ENCODE results near the gene RGPD8.
"Not testable (repeated sequence)": the region's sequence is repeated elsewhere in the genome, so short reads cannot be mapped to it uniquely, and the experiment has no call there.

RGPD8 gene

DNA sequence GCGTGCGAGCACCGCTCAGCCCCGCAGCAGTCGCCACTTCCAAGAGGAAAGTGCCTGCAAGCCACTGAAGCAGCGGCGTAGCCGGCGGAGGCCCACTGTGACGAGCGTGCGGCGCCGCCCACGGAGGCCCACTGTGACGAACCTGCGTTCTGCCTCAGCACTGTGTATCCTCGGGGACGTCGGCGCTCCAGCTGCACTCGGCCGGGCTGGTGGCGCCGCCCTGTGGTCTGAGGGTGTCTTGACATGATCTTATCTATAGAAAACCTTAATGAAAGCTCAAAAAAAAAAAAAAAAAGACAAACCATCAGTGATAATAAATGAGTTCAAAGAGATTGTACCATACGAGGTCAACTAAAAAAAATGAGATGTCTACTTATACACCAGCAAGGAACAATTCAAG lies at the start of gene RGPD8:
Gene RGPD8 (minus strand): TSS at position 166 of the 400 bp plus-strand sequence. CDS start 192 bp downstream, outside the sequence.
- not testable (repeated sequence) for DNase-seq

DNA sequence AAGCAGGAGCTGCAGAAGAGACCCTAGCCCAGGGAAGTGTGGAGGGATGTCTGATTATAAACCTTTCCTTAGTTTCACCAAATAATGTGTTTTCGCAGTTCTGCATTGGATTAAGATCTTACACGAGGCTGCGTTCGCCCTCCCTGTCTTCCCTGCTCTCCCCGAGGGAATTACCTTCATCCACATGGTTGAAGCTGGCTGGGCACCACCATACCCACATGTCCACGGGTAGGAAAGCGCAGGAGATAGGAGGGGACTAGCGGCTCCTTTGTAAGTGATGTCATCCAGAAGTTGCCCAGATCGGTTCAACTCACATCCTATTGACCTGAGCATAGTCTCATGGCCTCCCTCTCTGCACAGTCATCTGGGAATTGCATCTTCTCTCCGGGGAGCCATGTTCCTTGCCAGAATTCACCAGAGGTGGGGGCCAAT lies 49.6 kb upstream of the RGPD8 start:
- no peak for DNase-seq

GRCh38 chr2:112482309-112483041 lies 49.0 kb upstream of the RGPD8 start:
- DNase-seq, result no peak

DNA sequence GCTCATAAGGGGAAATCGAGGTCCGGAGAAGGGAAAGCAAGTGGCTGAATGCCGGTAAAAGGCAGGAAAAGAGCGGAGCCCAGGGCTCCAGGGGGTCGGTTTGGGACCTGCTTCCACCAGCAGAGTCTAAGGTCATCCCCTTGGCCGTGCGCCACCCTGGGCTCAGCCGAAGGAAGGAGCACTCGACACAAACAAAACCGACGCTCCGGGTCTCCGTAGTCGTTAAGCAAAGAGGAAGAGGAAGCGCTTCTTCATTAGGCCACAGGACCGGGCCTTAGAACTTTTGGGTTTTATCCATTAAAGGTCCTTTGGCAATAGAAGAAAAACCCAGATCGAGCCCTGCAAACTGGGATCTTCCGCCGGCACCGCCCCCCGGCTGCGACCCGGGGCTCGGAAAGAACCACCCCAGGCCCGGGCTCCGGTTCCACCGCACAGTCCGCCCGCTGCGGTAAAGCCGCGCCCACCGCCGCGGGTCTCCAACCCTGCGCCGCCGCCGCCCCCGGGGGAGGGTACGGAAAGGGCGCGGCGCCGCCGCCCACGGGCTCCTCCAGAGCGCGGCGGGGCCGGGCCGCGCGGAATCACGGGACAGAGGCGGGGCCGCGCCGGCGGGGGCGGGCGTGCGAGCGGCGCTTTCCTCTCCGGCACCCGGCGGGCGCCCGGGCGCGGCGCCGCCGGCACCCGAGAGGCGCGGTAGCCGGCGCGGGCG lies 48.2 kb upstream of the RGPD8 start, which contains the start of gene TTL:
Gene TTL (plus strand): TSS at position 629 of the 706 bp plus-strand sequence. CDS start 189 bp downstream, outside the sequence.
- peak; percentile 45 for DNase-seq

DNA sequence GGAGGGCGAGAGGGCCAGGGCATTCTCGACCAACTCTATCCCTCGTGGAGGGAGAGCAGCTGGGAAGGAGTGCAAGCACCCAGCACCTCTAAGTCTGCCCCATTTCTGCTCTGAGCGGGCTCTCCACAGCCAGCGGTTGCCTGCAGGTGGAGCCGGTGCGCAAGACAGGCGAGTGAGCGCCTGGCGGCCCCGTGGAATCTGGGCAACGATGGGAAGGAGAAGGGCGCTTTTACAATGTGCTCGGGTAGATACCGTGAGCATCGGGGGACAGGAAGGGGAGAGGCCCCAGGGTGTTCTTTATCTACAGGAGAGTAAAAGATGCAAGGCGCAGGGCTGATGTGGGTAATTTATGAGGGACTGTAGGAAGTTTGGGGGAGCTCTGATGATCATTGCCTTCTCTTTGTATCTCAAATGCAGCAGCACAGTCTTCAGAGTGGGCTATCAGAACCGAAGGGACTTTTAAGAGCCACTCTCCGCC lies 47.6 kb upstream of the RGPD8 start:
- DNase-seq, result no peak

GRCh38 chr2:112480530-112481049 lies 47.1 kb upstream of the RGPD8 start:
- DNase-seq, result no peak

DNA sequence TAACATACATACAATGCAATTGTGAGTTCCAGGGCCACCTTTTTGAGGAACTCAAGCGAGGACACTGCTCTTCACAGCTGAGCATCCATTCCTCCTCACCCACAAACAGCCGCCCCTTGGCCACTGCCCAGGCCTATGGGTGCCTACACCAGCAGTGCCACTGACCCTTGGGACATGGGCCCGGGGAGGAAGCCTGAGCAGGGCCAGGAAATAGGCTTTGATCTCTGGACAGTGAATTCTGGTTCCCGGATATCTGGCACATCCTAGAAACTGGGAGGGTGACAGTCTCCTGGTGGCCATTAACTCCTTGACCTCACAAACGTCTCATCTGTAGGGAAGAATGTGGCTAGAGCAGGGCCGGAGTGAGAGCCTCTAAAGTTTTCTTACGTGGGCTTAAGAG lies 43.0 kb upstream of the RGPD8 start:
- DNase-seq, result no peak

DNA sequence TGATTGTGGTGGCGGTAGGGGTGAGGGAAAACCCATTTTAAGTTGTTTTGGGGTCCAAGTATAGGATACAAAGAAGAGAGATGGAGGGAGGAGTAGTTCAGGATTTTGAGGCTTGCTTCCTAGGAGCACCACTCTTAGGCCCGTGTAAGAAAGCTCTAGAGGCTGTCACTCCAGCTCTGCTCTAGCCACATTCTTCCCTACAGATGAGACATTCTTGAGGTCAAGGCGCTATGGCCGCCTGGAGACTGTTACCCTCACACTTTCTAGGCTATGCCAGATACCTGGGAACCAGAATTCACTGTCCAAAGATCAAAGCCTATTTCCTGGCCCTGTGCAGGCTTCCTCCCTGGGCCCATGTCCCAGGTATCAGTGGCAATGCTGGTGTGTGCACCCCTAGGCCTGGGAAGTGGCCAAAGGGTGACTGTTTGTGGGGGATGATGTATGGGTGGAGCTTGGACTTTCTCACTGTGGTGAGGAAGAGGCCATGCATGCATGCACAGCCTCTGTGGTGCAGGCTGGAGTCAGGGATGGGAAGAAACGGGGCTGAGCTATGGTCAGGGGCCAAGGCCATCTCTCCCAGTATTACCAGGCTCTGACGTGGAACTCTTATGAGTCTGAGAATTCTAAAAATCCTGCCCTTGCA lies 41.5 kb upstream of the RGPD8 start:
- DNase-seq, result no peak

DNA sequence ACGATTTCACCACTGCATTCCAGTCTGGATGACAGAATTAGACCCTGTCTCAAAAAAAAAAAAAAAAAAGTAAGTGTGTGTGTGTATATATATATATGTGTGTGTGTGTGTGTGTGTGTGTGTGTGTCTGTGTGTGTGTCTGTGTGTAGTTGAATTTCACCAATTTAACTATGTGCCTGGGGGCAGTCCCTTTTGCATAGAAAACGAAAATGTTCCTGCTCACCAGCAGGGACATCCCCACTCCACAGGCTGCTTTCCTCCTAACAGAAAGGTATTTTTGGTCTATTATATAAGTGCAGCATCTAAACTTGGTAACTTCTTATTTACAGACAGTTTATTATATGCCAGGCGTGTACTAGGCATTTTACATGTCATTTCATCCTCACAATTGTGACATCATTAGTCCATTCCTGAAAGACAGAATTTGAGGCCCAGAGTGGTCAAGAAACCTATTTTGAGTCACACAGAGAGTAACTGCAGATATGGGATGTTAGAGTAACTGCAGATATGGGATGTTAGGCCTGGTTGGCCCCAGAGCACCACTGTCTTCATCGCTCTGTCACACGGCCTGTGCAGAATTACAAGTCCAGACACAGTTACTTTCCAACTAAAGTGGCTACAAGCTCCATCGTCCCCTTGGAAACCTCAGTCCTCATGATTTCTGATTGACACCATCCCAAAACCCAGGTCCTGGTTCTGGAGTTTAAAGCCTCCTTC lies 39.3 kb upstream of the RGPD8 start:
- no peak for DNase-seq

- DNase-seq, result no peak
Observed at GRCh38 chr2:112465382-112465781, 31.9 kb upstream of the RGPD8 start.

- no peak for DNase-seq
Observed at GRCh38 chr2:112463256-112463655, 29.8 kb upstream of the RGPD8 start.

DNA sequence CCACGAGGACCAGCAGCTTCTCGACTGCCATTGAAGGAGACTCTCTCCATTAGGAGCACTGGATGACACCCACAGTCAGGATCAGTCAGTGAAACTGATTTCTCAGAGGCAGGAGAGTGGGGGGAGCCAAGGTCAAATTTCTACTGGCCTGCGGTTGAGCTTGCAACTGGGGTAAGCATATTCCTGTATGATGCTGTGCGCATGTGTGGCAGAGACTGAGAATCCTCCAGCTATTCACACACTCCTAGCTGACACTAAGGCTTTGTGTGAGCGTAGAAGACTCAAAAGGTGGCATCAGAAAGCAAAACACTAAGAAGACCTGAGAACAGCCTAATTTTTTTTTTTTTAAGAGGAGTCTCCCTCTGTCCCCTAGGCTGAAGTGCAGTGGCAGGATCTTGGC lies 28.7 kb upstream of the RGPD8 start:
- no peak for DNase-seq

DNA sequence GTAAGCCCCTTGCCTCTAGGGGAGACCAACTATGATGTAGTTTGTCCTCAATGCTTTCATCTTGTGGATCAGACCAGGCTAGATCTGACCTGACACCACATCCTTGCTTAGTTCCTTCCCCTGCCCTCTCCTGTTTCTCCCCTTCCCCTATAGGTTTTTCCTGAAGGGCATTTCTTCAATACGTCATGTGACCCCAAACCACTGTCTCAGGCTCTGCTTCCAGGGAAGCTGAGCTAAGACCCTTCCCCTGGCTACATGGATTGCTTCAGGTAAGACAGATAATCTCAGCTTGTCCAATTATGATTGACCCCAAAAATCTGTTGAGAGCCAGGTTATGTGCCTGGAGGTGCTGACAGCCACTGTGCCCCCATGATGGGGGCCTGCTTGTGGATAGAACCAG lies 25.9 kb upstream of the RGPD8 start:
- DNase-seq, result no peak

GRCh38 chr2:112454586-112454985 lies 21.1 kb upstream of the RGPD8 start:
- DNase-seq, result no peak

- no peak for DNase-seq
Observed at GRCh38 chr2:112451317-112451716, 17.9 kb upstream of the RGPD8 start.

DNA sequence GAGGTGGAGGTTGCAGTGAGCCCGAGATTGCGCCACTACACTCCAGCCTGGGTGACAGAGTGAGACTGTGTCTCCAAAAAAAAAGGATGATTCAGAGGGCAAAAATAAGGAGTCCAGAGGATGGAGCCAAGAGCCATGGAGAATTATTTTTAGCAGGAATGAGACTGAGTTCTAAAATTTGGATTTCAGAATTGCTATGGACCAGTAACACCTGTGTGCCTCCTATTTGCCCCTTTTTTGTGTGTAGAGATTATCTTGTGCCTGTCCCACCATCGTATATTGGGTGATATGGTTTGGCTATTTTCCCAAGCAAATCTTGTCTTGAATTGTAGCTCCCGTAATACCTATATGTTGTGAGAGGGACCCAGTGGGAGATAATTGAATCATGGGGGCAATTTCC lies 16.4 kb upstream of the RGPD8 start:
- DNase-seq, result no peak

GRCh38 chr2:112444256-112444655 lies 10.8 kb upstream of the RGPD8 start:
- not testable (repeated sequence) for DNase-seq

DNA sequence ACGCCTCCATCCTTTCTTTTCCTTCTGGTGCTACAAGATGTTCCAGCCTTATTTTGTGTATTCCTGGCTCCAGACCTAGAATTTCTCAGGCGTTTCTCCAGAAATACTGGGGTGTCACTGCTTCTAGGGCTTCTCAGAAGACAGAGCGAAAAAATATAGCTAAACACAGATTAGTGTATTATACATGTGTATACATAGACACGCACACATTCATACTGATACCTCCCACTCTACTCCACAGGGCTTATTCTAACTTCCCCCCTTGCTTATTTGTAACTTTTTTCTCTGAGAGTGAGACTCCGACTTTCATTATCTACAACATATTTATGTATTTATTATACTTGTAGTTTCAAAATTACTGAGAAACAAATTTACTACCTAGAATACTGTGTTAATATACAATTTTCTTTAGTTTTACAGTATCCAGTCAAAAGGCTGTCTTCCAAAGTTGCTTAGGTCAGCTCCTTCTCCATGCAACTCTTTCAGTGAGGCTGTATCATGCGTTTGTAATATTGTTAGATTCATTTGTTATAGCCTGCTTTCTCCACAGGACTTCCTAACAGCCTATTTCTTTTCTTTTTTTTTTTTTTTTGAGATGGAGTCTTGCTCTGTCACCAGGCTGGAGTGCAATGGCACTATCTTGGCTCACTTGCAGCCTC lies 5.3 kb upstream of the RGPD8 start:
- DNase-seq, result not testable (repeated sequence)

GRCh38 chr2:112437405-112437831 lies 4.0 kb upstream of the RGPD8 start:
- DNase-seq, result not testable (repeated sequence)

DNA sequence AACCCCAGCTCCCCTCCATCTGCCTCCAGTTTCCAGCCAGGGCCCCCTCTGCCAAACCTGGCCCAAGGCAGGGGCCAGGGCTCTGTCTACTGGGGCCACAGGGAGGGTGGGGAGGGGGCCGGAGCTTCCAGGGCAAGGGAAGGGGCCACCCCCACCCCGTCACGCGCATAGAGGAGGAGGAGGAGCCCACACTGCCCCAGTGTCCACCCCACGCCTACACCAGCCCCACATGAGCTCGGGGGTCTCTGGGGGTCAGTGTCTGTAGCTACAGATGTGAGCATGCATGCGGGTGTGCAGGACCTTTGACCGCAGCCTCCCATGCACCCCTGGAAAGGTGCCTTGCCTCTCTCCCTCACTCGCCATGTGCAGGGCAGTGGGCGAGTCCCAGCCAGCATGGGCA lies 3.5 kb upstream of the RGPD8 start:
- not testable (repeated sequence) for DNase-seq

GRCh38 chr2:112435716-112436431 lies 2.4 kb upstream of the RGPD8 start:
- DNase-seq, result not testable (repeated sequence)
